Globus pallidus (tissue), 1 donor: Measurements from ENCODE around the gene NRP1.
"Not testable (repeated sequence)": the region's sequence is repeated elsewhere in the genome, so short reads cannot be mapped to it uniquely, and the experiment has no call there.

ENCODE experiments used
- DNase-seq: peaks from one replicate; pipeline ENCODE4 v3.0.0-alpha.2; 2015; ENCODE audit warnings: low spot score

NRP1 gene

DNA sequence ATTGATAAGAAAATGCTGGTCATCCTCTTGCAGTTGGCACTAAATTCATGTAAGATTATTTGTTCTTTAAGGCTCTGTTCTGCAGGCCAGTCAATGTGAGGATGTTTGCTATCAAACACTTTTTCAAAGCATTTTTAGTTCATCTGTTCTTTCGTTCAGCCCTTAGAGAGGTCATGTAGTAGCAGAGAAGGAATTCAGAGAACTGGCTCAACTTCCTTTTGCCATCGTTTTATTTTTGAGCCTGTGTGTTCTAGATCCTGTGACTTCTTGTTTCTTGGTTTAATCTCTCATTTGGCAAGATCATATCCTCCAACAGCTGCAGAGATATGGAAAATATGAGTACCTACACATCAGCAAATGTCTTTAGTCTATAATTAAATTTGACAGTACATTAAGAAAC is 184.3 kb downstream of the NRP1 start:
- DNase-seq: no peak

DNA sequence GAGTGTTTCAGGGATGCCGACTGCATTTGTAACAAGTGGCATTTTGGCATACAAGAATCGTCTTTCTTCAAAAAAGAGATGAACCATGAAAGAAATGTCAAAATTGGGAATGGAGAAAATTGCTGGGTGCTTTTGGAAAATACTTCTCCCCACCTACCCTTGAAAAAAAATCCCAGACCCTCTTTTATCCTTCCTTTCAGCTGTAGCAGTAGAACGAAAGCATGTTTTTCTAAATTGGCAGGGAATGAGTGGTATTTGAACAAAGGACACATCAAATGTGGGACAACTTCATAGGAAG is 187.5 kb downstream of the NRP1 start:
- DNase-seq: no peak

DNA sequence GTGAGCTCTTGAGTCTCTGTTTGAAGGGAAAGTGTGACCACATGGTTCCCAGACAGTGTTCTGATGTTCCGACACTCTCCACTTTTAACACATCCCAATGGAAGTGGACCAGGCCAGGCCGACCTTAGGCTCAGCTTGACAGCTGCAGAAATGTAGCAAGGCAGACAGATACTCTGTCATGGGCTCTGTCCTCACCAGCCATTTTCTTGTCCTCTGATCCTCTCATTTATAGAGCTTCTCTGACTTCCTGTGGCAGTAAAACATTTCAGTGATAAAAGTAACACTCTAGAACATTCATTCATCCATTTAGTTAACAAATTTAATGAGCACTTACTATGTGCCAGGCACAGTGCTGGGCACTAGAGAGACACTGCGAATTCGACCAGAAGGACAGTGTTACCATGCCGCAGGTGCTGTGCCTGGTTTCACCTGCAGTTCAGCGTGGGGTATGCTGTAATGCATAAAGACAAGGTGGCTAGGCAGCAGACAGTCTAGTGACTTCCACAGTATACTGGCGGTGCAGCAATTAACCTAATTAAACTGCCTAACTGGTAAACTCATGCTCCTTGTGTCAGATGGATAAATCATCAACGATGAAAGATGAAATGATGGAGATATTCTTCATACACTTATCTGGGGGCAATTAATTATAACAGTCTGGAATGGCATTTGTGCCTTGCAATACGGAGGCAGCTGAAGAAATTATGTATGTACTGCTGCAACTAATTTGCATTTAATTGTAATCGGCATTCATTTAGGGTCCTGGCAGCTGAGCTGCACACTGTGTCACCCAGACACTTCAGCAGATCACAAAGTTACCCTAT is 188.1 kb downstream of the NRP1 start:
- no peak for DNase-seq

DNA sequence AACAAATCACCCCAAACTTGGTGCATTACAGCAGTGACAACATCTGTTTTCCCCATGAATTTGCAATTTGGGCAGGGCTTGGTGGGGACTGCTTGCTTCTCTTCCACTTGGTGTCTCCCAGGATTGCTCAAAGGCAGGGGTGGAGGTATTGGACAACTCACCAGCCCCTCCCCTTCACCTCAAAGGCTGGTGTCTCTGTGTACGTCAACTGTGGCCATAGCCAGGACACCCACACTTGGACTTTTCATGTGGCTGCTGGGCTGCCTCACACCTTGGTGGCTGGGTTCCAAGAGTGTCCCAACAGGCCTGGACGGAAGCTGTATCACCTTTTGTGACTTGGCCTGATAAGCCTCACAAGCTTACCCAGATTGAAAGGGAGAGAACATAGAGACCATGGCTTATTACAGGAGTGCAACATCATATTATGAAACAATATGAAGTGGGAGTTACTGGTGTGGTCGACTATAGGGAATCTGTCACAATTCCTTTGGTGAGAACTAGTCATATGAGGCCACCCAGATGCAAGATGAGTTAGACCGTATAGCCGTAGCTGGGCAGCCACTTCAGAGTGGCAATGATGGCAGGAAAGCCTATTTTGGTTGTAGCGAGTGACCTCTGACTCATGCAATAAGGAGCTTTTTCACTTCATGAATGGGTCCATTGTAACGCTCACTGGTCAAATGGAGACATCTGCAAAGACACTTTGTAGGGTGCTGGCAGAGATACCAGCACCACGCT is 188.8 kb downstream of the NRP1 start:
- DNase-seq: peak; percentile 58

DNA sequence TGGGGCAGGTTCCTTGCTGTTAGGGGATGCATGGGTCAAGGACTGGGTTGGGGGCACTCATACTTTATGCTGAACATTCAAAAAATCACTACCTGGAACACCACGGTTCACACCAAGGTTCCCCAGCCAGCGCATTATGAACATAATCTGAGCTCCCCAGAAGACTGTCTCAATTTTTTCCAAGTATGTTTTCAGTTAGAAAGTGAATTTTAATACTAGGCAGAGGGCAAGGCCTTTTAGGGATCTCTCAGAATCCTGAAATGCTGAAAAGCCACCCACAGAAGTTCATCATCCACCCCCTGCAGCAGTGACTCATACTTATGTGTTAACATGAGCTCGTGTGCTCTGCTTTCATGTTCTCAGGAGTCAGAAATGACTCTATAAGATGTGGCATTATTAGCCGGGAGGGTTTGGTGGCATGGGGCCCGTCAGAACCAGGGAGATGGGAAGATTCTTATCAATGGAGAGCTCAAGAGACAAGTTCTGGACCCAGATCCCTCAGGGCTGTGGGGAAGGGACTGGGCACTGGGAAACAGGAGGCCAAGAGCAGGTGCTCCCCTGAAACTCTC is 191.2 kb downstream of the NRP1 start:
- no peak for DNase-seq

DNA sequence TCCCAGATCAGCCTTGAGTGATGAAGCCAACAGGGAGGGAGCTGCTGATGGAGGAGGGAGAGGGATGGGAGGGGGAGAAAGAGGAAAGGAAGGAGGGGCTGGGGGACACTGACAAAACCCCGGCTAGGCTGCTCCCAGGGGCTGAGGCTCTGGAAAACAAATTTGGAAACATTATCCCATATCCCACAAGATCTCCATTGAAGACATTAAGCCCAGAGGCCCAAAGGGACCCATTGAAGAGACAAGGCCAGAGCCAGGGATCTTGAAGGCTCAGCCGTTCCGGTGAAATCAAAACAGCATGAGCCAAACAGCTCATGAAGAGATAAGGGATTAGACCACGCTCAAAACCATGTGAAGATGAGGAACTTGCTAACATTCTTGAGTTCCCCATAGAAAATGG is 192.2 kb downstream of the NRP1 start:
- DNase-seq: no peak

DNA sequence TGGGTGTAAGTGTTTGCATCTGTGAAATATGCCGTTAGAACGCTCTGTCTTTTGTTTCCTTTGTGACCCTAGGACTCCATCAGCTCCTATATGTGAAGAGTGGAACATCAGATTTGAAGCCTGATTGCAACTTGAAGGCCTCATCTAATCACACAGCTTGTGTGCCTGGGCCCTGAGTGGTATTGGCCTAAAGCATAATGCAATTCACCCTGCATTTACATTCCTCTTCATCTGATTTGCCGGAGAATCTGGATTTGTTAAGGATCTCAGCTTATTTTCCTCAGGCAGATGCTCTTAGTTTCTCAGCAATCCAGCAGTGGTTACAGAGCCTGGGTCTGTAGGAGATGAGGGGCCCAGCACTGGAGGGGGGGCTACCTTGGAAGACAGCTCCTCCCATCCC is 193.2 kb downstream of the NRP1 start:
- DNase-seq: no peak

DNA sequence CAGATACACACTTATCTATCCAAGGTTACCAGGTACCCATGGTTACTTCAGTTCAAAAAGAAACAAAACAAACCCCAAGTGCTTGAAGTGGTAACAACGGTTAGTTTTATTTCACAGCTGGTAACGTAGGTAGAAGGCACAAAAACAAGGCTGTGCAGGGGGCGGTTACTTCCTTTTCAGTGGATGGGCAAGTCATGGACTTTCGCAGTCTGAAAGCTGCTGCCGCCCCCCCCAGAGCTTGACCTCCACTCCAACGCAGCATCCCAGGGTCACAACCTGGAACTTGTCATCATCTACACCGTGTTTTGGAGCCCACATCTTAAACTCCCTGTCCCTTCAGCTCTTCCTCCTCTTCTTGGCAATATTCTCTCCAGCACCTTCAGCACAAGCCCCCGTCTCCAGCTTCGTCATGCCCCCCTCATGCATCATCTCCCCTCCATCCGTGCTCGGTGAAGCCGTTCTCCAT is 195.3 kb downstream of the NRP1 start:
- no peak for DNase-seq

DNA sequence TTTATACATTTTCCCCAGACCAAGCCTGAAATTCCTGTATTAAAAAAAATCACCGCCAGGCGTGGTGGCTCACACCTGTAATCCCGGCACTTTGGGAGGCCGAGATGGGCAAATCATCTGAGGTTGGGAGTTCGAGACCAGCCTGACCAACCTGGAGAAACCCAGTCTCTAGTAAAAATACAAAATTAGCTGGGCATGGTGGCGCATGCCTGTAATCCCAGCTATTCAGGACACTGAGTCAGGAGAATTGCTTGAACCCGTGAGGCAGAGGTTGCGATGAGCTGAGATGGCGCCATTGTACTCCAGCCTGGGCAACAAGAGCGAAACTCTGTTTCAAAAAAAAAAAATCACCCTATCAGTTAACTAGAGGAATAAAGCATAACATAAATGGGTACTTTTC is 195.8 kb downstream of the NRP1 start:
- DNase-seq: not testable (repeated sequence)

DNA sequence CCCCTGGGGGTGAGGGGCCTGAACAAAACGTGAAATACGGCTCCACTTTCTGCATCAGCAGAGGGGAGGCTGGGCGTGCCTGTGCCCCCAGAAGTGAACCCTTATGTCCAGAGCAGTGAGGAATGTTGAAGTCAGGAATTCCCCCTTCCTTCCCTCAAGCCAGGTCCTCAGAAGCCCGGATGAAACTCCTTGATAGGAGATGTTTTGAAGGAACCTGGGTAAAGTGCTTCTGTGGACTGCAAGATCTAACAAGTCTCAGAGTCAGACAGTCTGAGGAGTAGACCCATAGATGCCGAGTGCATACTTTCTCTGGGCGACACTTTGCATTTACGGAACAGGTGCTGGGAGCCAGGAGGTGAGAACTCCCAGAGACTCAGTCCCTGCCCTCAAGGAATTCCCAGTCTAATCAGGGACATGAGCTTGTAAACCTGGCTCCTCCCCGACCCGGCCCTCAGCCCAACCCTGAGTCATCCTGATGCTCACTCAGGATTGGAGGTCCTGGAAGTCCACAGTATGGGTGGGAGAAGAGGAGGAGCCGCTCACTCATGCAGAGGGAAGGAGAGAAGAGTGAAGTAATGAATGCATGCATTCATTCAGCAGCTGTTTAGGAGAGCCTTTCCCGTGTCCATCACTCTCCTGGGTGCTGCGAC is 197.0 kb downstream of the NRP1 start:
- DNase-seq: no peak

DNA sequence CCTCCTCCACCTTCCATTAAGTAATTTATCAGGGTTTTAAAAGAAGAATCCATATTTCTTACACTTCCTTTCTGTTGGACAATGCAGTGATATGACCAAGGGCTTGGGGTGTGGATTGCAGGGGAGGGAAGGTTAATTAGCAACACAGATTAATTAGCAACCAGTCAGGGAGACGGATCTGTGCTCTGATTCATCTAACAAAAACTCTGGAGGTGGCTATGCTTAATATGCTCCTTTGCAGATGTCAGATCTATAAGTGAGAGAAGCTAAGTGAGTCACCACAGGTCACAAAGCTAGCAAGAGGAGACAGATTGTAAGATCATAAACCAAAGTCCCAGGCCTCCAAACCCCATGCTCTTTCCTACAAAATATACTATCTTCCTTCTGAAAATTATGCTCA is 197.7 kb downstream of the NRP1 start:
- no peak for DNase-seq

DNA sequence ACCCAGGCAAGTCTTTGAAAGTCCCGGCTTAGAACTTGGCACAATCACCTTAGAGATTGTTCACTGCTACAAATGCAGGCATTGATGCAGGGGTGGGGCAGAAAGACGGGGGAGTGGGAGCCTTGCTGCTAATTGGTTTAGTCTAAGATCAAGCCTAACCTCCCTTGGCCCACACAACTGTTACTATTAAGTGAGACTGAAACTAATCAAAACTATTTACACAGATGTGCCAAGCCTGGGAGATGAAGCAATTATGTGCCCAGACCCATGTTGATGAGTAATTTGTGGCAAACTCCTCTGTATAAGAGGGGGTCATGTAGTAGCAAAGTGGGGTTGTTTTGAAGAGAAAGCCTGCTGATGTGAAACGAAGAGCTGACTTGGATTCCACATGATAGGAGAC is 198.2 kb downstream of the NRP1 start:
- DNase-seq: no peak

DNA sequence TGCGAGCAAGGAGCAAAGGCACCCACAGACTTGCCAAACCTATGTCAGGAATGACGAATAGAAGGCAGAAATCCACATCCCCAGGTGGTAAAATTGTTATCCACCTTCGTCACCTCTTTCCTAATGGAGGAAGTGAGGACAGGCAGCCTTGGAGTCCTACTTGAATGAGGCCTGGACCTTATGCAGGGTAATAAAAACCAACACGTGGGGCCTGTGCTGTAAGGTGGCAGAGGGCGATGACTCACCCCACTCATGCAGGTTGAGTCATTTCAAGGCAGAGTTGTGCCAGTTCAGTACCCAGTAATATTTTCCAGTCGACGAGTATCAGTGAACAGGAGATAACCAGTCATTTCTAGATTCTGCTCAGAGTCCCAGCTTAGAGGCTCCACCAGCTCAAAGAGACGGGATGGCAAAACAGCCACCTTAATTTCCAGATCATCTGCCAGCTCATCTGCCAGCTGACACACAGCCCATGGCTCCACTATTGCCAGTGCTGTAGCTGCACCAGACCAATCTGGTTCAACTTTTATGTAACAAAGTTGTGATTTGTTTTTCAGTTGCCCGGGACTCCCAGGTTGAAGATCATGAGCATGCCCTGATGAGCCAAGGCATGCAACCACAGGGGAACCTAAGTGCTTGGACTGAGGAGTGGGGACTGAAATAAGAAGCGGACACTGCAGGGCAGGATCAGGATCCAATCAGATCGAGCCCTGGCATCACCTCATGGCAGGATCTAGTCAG is 200.3 kb downstream of the NRP1 start:
- DNase-seq: no peak

DNA sequence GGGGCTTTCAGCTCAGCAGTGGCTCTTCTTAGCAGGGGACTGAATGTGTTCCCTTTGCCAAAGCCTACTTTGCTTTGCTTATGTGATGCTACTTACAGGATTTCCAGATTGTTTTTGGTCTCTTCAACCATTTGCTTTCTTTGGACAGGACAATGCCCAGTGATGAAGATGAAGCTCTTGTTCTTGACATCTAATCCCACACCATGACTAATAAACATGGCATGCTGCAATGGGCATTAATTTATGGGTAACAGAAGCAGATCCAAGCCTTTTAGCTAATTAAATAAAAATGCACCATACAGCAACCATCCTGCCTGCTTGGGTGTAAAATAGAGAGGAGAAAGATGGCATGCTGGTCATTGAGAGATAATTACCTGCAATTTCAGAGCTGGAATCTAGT is 200.9 kb downstream of the NRP1 start:
- no peak for DNase-seq

DNA sequence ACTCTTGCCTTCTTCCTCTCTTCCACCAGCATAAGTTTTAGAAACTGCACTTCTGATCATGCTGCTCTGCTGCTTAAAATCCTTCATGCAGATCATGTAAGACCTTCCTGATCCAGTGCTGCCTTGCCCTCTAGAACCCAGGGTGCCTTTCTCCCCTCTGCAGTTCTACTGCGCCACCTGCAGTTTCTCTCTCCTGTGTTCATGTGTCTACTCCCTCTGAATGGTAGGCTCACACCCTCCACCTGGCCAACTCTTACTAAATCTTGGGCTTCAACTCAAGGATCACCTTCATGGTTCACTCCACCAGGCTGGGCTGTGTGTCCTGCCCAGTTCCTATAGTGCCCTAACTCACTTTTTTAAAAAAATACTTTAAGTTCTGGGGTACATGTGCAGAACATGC is 201.8 kb downstream of the NRP1 start:
- DNase-seq: no peak

DNA sequence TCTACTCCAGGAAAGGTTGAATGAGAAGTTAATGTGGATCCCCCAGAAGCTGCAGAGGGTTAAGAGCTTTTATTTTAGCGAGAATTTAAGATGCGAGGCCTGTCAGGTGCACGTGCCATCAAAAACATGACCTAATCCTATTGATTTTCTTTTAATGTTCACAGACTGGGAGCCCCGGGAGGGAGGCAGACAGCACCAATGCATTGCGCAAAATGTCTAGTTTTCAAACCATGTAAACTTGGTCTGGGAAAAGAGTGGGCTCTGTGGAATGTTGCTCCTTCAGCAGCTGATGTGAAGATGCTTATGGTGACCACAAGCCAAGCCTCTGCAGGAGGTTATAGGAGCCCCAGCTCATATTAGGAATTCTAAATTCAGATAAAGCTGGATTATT is 204.5 kb downstream of the NRP1 start:
- no peak for DNase-seq

DNA sequence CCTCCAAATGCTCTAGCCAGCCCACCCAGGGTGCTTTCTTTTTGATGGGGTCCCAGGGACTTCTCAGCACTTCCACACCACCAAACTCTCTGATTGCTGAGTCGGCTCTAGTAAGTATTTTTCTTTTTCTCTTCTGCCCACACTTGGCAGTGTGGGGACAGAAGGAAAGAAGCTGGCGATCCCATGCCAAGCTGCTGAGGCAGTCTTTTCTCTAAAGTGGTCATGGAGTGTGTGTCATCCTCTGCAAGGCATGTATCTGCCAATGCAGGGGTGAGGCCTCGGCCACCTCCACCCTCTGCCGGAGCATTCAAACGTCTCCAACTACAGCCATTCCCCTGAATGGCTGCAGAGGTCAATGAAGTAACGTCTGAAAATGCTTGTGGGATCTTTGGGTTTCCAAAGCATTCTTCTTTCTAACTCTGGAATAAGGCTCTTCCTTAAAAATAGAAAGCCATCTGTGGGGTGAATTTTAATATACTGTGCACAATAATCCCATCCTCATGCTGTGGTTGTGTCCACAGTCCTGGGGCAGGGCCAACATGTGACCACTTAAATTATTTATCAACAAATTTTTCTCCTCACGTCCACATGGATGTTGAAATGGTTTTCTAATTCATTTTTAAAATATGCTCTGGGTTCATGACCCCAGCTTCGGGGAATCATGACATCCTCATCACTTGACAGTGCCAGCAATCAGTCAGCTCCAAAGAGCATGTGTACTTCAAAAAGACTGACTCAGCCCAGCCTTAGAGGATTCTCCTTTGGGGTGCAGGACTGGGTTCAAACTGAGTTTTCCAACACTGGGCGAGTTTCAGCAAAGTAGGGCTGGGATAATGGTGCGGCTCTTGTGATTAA is 205.1 kb downstream of the NRP1 start:
- DNase-seq: no peak

DNA sequence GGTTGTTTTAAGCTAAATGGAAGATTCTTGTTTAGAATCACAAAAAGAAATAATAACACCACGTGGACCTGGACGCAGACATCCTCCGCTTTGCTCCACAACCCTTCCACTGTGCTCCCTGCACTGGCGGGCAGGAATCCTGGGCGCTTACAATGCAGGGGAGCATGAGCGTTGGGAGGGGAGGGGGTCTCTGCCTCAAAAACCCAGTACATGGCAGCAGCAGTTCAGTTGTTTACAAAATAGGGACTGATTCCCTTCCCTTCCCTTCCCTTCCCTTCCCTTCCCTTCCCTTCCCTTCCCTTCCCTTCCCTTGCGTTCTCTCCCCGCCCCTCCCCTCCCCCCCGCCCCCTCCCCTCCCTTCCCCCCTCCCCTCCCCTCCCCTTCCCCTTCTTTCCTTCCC is 206.8 kb downstream of the NRP1 start:
- no peak for DNase-seq
